WTC11 (cell line): ENCODE measurements around the gene SLC9A3. TPM values are rescaled to one million over a fixed set of nuclear protein-coding genes. Genes with fewer than 3 reads are reported as not detected.

Experiments
- ATAC-seq: fragments of 200-7000 bp; cut with Tn5 transposase; 2 replicates; pipeline ENCODE4 v1.10.0; 2021; ENCODE audit warnings: mild to moderate bottlenecking, moderate library complexity
- CTCF ChIA-PET: fragments of 300-600 bp; sonication (Branson Sonifier 250); formaldehyde crosslinking; loops from one replicate; lab custom pipeline; 2021; ENCODE audit warnings: antibody characterized with exemption; lab: Charles Lee
- POLR2A ChIA-PET: fragments of 350-600 bp; sonication (Branson Sonifier 250); formaldehyde crosslinking; loops from one replicate; lab custom pipeline; 2021; ENCODE audit warnings: antibody characterized with exemption; lab: Charles Lee
- DNase-seq: peaks from one replicate; pipeline ENCODE4 v3.0.0; 2021; ENCODE audit warnings: low spot score
- H3K27ac Mint-ChIP-seq: 2 replicates; pipeline ENCODE4 v1.8.0; 2021; ENCODE audit warnings: mixed read lengths
- H3K27me3 Mint-ChIP-seq: 2 replicates; pipeline ENCODE4 v1.8.0; 2021; ENCODE audit warnings: low read depth, mild to moderate bottlenecking, moderate library complexity, mixed read lengths
- H3K36me3 Mint-ChIP-seq: 2 replicates; pipeline ENCODE4 v1.8.0; 2021; ENCODE audit warnings: mixed read lengths
- H3K4me1 Mint-ChIP-seq: 2 replicates; pipeline ENCODE4 v1.8.0; 2022; ENCODE audit warnings: mixed read lengths
- H3K4me3 Mint-ChIP-seq: 2 replicates; pipeline ENCODE4 v1.8.0; 2021; ENCODE audit warnings: mild to moderate bottlenecking, moderate library complexity, mixed read lengths
- H3K9me3 Mint-ChIP-seq: 2 replicates; pipeline ENCODE4 v1.8.0; 2021; ENCODE audit warnings: mixed read lengths
- CREM ChIP-seq: sonication (generic); formaldehyde crosslinking; IDR thresholded peaks from 2 replicates; pipeline ENCODE4 v1.8.1; 2022; ENCODE audit warnings: mild to moderate bottlenecking, missing genetic modification reagents, moderate library complexity
- FOXJ3 ChIP-seq: sonication (generic); formaldehyde crosslinking; IDR thresholded peaks from 2 replicates; pipeline ENCODE4 v1.9.0; 2021; ENCODE audit warnings: missing genetic modification reagents, mild to moderate bottlenecking, borderline replicate concordance
- FOXK1 ChIP-seq: sonication (generic); formaldehyde crosslinking; IDR thresholded peaks from 2 replicates; pipeline ENCODE4 v1.8.0; 2022; ENCODE audit warnings: mild to moderate bottlenecking, moderate library complexity, missing genetic modification reagents
- NFATC4 ChIP-seq: fragments of 250-450 bp; sonication (Bioruptor Pico); IDR thresholded peaks from 2 replicates; pipeline ENCODE4 v1.9.0; 2021; ENCODE audit warnings: mild to moderate bottlenecking
- RELA ChIP-seq: sonication (generic); formaldehyde crosslinking; IDR thresholded peaks from 2 replicates; pipeline ENCODE4 v1.8.1; 2022; ENCODE audit warnings: missing genetic modification reagents, mild to moderate bottlenecking, borderline replicate concordance
- SMAD4 ChIP-seq: sonication (generic); formaldehyde crosslinking; IDR thresholded peaks from 2 replicates; pipeline ENCODE4 v1.8.0; 2022; ENCODE audit warnings: mild to moderate bottlenecking, missing genetic modification reagents
- TCF7 ChIP-seq: sonication (generic); formaldehyde crosslinking; IDR thresholded peaks from 2 replicates; pipeline ENCODE4 v1.8.0; 2022; ENCODE audit warnings: mild to moderate bottlenecking, low read depth, missing genetic modification reagents, moderate library complexity
- ZBTB21 ChIP-seq: sonication (generic); formaldehyde crosslinking; IDR thresholded peaks from 2 replicates; pipeline ENCODE4 v1.8.1; 2023; ENCODE audit warnings: mild to moderate bottlenecking, missing genetic modification reagents, borderline replicate concordance
- ZNF232 ChIP-seq: sonication (generic); formaldehyde crosslinking; IDR thresholded peaks from 2 replicates; pipeline ENCODE4 v1.8.0; 2022; ENCODE audit warnings: mild to moderate bottlenecking, missing genetic modification reagents
- total RNA-seq: library from RNA; stranded (reverse); gene quantifications from 3 replicates; pipeline ENCODE4 v1.2.3, GENCODE V29; 2021
- TF ChIP-seq, protein P1 (sequence below): fragments of 250-450 bp; sonication (Bioruptor Pico); IDR thresholded peaks from 2 replicates; pipeline ENCODE4 v1.9.0; 2021; ENCODE audit warnings: mild to moderate bottlenecking, borderline replicate concordance
- TF ChIP-seq, protein P2 (sequence below): fragments of 250-450 bp; sonication (Bioruptor Pico); IDR thresholded peaks from 2 replicates; pipeline ENCODE4 v1.9.0; 2021; ENCODE audit warnings: moderate library complexity, mild to moderate bottlenecking, inconsistent platforms, borderline replicate concordance
- TF ChIP-seq, protein P3 (sequence below): sonication (generic); formaldehyde crosslinking; IDR thresholded peaks from 2 replicates; pipeline ENCODE4 v1.8.0; 2023; ENCODE audit warnings: mild to moderate bottlenecking, missing genetic modification reagents
- TF ChIP-seq, protein P4 (sequence below): fragments of 250-450 bp; sonication (Bioruptor Pico); IDR thresholded peaks from 2 replicates; pipeline ENCODE4 v1.9.0; 2021; ENCODE audit warnings: mild to moderate bottlenecking
- TF ChIP-seq, protein P5 (sequence below): sonication (generic); formaldehyde crosslinking; IDR thresholded peaks from 2 replicates; pipeline ENCODE4 v1.8.0; 2023; ENCODE audit warnings: missing genetic modification reagents
- TF ChIP-seq, protein P6 (sequence below): fragments of 200-600 bp; IDR thresholded peaks from 2 replicates; pipeline ENCODE4 v1.8.0; 2022; ENCODE audit warnings: antibody characterized with exemption
- TF ChIP-seq, protein P7 (sequence below): sonication (generic); formaldehyde crosslinking; conservative IDR thresholded peaks from 2 replicates; pipeline ENCODE4 v1.8.1; 2022; ENCODE audit warnings: mild to moderate bottlenecking, missing genetic modification reagents

The SLC9A3 gene
- total RNA-seq, 1 experiment from 2014 or later, result 1.6 TPM

DNA sequence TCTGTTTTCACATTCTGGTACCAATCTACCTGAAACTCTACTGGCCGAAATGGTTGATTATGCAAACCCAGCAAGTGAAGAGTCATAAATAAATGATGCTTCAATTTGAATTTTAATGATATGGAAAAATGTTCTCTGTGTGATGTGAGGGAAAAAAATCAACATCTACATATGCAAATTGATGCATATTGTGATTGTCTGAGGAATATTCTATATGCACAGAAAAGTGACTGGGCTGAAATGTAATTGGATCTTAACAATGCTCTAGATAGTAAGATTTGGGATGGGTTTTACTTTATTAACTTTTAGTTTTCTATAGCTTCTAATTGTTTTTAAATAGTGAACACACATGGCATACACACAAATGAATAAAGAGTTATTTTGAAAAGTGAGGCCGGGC, 25.0 kb upstream of the SLC9A3 start (continued):
- TF ChIP-seq, protein P1, sequence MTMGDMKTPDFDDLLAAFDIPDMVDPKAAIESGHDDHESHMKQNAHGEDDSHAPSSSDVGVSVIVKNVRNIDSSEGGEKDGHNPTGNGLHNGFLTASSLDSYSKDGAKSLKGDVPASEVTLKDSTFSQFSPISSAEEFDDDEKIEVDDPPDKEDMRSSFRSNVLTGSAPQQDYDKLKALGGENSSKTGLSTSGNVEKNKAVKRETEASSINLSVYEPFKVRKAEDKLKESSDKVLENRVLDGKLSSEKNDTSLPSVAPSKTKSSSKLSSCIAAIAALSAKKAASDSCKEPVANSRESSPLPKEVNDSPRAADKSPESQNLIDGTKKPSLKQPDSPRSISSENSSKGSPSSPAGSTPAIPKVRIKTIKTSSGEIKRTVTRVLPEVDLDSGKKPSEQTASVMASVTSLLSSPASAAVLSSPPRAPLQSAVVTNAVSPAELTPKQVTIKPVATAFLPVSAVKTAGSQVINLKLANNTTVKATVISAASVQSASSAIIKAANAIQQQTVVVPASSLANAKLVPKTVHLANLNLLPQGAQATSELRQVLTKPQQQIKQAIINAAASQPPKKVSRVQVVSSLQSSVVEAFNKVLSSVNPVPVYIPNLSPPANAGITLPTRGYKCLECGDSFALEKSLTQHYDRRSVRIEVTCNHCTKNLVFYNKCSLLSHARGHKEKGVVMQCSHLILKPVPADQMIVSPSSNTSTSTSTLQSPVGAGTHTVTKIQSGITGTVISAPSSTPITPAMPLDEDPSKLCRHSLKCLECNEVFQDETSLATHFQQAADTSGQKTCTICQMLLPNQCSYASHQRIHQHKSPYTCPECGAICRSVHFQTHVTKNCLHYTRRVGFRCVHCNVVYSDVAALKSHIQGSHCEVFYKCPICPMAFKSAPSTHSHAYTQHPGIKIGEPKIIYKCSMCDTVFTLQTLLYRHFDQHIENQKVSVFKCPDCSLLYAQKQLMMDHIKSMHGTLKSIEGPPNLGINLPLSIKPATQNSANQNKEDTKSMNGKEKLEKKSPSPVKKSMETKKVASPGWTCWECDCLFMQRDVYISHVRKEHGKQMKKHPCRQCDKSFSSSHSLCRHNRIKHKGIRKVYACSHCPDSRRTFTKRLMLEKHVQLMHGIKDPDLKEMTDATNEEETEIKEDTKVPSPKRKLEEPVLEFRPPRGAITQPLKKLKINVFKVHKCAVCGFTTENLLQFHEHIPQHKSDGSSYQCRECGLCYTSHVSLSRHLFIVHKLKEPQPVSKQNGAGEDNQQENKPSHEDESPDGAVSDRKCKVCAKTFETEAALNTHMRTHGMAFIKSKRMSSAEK (CRISPR knock-in tag), result no peak
- no peak for TF ChIP-seq ZBTB21

DNA sequence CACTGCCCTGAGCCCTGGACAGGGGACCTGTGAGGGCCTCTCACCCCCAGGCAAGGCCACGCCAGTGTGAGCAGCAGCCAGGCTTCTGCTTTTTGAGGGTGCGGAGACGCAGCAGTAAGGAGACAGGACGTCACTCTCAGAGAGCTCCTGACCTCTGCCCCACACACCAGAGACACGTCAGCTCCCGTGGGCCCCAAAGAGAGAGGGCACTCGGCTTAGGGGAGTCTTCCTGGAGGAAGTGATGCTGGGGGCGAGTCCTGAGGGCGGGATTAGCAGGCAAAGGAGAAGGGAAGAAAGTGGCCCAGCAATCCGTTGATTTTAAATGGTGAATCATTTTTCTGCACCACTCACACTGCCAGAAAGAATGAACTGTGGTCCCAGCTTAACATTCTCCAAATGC, 24.0 kb upstream of the SLC9A3 start:
- Mint-ChIP-seq H3K4me1 (no peaks in the 10 kb centered on the region), H3K27me3 (peaks cover 34% of the 10 kb centered on the region), H3K27ac (no peak overlapping the region)
- TF ChIP-seq, protein P2, sequence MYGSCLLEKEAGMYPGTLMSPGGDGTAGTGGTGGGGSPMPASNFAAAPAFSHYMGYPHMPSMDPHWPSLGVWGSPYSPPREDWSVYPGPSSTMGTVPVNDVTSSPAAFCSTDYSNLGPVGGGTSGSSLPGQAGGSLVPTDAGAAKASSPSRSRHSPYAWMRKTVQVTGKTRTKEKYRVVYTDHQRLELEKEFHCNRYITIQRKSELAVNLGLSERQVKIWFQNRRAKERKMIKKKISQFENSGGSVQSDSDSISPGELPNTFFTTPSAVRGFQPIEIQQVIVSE (CRISPR knock-in tag), result no peak
- TF ChIP-seq, protein P3, sequence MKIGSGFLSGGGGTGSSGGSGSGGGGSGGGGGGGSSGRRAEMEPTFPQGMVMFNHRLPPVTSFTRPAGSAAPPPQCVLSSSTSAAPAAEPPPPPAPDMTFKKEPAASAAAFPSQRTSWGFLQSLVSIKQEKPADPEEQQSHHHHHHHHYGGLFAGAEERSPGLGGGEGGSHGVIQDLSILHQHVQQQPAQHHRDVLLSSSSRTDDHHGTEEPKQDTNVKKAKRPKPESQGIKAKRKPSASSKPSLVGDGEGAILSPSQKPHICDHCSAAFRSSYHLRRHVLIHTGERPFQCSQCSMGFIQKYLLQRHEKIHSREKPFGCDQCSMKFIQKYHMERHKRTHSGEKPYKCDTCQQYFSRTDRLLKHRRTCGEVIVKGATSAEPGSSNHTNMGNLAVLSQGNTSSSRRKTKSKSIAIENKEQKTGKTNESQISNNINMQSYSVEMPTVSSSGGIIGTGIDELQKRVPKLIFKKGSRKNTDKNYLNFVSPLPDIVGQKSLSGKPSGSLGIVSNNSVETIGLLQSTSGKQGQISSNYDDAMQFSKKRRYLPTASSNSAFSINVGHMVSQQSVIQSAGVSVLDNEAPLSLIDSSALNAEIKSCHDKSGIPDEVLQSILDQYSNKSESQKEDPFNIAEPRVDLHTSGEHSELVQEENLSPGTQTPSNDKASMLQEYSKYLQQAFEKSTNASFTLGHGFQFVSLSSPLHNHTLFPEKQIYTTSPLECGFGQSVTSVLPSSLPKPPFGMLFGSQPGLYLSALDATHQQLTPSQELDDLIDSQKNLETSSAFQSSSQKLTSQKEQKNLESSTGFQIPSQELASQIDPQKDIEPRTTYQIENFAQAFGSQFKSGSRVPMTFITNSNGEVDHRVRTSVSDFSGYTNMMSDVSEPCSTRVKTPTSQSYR (CRISPR knock-in tag), result no peak
- TF ChIP-seq, protein P4, sequence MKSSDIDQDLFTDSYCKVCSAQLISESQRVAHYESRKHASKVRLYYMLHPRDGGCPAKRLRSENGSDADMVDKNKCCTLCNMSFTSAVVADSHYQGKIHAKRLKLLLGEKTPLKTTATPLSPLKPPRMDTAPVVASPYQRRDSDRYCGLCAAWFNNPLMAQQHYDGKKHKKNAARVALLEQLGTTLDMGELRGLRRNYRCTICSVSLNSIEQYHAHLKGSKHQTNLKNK (CRISPR knock-in tag), result no peak
- TF ChIP-seq FOXJ3 (CRISPR knock-in tag), result no peak
- TF ChIP-seq, protein P5, sequence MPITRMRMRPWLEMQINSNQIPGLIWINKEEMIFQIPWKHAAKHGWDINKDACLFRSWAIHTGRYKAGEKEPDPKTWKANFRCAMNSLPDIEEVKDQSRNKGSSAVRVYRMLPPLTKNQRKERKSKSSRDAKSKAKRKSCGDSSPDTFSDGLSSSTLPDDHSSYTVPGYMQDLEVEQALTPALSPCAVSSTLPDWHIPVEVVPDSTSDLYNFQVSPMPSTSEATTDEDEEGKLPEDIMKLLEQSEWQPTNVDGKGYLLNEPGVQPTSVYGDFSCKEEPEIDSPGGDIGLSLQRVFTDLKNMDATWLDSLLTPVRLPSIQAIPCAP (CRISPR knock-in tag), result no peak
- no peak for TF ChIP-seq RELA
- TF ChIP-seq SMAD4 (CRISPR knock-in tag), result no peak
- no peak for TF ChIP-seq ZNF232 (CRISPR knock-in tag)
- TF ChIP-seq, all 79 proteins: peak for 0
- ChIA-PET POLR2A (no interaction called here), CTCF (no interaction called here)
- Mint-ChIP-seq H3K36me3 (no peaks in the 10 kb centered on the region), H3K4me3 (no peak overlapping the region), H3K9me3 (peaks cover 16% of the 10 kb centered on the region)
- DNase-seq, result peak; percentile 6
- ATAC-seq, result no peak

DNA sequence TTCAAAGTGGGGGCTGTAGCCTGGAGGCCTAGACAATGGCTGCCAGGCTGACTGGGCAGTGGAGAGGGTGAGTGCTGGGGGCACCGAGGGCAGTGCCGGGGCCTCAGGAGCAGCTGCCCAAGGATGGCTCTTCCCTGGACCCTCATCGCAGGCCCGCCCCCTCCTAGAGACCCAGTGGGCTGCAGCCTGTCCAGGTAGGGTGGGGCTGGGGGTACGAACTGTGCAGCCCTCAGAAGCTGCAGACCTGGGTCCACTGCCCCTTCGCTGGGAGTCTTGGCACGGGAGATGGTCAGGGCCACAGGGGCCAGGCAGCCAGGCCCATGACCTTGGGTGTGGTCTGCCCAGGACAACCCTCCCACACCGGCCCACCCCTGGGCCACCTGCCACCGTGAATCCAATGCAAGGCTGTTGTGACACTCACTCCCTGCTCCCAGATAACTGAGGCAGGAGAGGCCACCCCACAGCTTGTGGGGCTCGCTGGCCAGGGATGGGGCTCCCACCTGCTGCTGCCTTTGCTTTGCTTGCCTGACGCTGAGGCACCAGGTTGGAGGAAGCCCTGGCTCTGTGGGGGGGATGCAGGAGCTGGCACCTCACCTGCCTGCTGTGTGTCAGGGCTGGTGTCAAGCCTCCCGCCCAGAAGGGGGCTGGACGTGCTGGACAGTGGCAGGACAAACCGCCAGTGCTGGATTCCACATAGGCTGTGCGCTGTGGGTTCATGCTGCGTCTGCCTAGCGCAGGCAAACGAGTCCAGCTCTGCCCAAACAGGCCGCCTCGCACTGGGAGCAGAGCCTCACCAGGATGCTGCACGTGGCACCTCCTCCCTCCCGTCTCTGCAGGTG, 23.1 kb upstream of the SLC9A3 start:
- ChIA-PET POLR2A (no interaction called here), CTCF (no interaction called here)
- Mint-ChIP-seq H3K4me3 (no peak overlapping the region), H3K9me3 (peaks cover 16% of the 10 kb centered on the region), H3K4me1 (no peaks in the 10 kb centered on the region), H3K27me3 (peaks cover 34% of the 10 kb centered on the region), H3K27ac (no peak overlapping the region), H3K36me3 (no peaks in the 10 kb centered on the region)
- DNase-seq (peak; percentile 8), ATAC-seq (no peak)
- TF ChIP-seq FOXK1 (CRISPR knock-in tag) (no peak), NFATC4 (CRISPR knock-in tag) (no peak), CREM (CRISPR knock-in tag) (no peak), TCF7 (no peak)
- TF ChIP-seq, protein P6, sequence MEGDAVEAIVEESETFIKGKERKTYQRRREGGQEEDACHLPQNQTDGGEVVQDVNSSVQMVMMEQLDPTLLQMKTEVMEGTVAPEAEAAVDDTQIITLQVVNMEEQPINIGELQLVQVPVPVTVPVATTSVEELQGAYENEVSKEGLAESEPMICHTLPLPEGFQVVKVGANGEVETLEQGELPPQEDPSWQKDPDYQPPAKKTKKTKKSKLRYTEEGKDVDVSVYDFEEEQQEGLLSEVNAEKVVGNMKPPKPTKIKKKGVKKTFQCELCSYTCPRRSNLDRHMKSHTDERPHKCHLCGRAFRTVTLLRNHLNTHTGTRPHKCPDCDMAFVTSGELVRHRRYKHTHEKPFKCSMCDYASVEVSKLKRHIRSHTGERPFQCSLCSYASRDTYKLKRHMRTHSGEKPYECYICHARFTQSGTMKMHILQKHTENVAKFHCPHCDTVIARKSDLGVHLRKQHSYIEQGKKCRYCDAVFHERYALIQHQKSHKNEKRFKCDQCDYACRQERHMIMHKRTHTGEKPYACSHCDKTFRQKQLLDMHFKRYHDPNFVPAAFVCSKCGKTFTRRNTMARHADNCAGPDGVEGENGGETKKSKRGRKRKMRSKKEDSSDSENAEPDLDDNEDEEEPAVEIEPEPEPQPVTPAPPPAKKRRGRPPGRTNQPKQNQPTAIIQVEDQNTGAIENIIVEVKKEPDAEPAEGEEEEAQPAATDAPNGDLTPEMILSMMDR, result no peak
- TF ChIP-seq, protein P3 (CRISPR knock-in tag), result no peak
- TF ChIP-seq, protein P7, sequence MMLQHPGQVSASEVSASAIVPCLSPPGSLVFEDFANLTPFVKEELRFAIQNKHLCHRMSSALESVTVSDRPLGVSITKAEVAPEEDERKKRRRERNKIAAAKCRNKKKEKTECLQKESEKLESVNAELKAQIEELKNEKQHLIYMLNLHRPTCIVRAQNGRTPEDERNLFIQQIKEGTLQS (CRISPR knock-in tag), result no peak
- TF ChIP-seq, protein P2 (CRISPR knock-in tag), result no peak
